Measurements from ENCODE around the gene GAS2L1.
A peak's percentile ranks its signal among the peaks of the same experiment; 100 is the strongest.
"Not testable (repeated sequence)": the region's sequence is repeated elsewhere in the genome, so short reads cannot be mapped to it uniquely, and the experiment has no call there.

The GAS2L1 gene

GRCh38 chr22:29342177-29342576 lies 35.7 kb downstream of the GAS2L1 start:
- DNase-seq (ENCODE audit: low spot score) = no peak

GRCh38 chr22:29342577-29343312 lies 36.3 kb downstream of the GAS2L1 start:
- DNase-seq (ENCODE audit: low spot score) = no peak

- no peak for DNase-seq (ENCODE audit: low spot score)
Measured at GRCh38 chr22:29343313-29343805, 36.9 kb downstream of the GAS2L1 start.

- DNase-seq (ENCODE audit: low spot score) = no peak
Measured at GRCh38 chr22:29344137-29344536, 37.7 kb downstream of the GAS2L1 start.

- DNase-seq (ENCODE audit: low spot score) = not testable (repeated sequence)
Measured at GRCh38 chr22:29344889-29345288, 38.4 kb downstream of the GAS2L1 start.

- DNase-seq (ENCODE audit: low spot score) = no peak
Measured at GRCh38 chr22:29345932-29346331, 39.5 kb downstream of the GAS2L1 start.

GRCh38 chr22:29346659-29347058 lies 40.2 kb downstream of the GAS2L1 start:
- DNase-seq (ENCODE audit: low spot score) = no peak

GRCh38 chr22:29348041-29348440 lies 41.6 kb downstream of the GAS2L1 start:
- DNase-seq (ENCODE audit: low spot score) = no peak

GRCh38 chr22:29348956-29349355 lies 42.5 kb downstream of the GAS2L1 start:
- DNase-seq (ENCODE audit: low spot score) = no peak

GRCh38 chr22:29351042-29351441 lies 44.6 kb downstream of the GAS2L1 start:
- DNase-seq (ENCODE audit: low spot score) = no peak

- DNase-seq (ENCODE audit: low spot score) = no peak
Measured at GRCh38 chr22:29351891-29352290, 45.4 kb downstream of the GAS2L1 start.

GRCh38 chr22:29352778-29353177 lies 46.3 kb downstream of the GAS2L1 start:
- DNase-seq (ENCODE audit: low spot score) = no peak

GRCh38 chr22:29353286-29353685 lies 46.8 kb downstream of the GAS2L1 start:
- DNase-seq (ENCODE audit: low spot score) = no peak

GRCh38 chr22:29353860-29354259 lies 47.4 kb downstream of the GAS2L1 start:
- DNase-seq (ENCODE audit: low spot score) = no peak

- DNase-seq (ENCODE audit: low spot score) = not testable (repeated sequence)
Measured at GRCh38 chr22:29357193-29357890, 50.9 kb downstream of the GAS2L1 start.

- peak; percentile 80 for DNase-seq (ENCODE audit: low spot score)
Measured at GRCh38 chr22:29359469-29359868, 53.0 kb downstream of the GAS2L1 start.
